C4-2B (cell line): ENCODE measurements around the gene DNAJC5.

Experiments
- ZFX ChIP-seq: fragments of 450-650 bp; IDR thresholded peaks from 2 replicates; pipeline ENCODE4 v1.6.1; 2017
- TF ChIP-seq, protein P1 (sequence below): fragments of 450-650 bp; conservative IDR thresholded peaks from 2 replicates; pipeline ENCODE4 v1.5.1; 2017; ENCODE audit warnings: mild to moderate bottlenecking

DNA sequence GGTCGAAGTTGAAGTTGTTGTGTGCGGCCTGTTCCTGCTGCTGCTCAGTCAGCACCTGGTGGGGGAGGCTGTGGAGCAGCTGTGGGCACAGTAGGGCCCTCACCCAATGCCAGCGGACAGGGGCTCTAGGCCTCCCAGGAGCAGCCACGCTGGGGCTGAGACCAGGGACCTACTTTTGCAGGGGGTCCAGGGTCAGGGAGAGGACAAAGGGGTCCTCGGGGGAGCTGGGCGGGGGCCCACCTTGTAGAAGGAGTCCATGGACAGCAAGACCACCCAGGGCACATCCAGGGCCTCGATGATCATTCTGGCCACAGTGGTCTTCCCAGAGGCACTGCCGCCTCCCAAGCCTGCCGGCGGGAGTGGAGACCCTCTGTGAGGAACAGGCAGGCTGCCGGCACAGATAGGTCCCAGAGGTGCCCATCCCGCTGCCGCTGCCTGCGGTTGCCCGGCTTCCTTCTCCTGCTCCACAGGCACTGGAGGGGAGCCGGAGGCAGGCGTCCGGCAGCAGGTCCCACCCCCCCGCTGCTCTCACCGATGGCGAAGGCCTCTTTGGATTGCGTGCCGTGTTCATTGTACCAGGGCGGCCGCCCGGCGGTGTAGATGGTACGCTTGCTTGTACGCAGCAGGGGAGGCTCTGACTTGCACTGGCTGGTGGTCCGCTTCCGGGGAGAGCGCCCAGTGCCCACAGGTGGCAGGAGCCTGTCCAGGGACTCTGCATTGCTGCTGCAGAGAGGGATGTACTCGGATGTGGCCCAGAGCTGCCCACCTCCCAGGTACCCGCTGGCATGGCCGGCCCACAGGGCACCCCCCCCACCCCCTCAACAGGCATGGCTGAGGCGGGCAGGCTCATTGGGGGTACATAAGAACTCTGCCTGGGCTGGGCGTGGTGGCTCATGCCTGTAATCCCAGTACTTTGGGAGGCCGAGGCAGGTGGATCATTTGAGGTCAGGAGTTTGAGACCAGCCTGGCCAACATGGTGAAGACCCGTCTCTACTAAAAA is 51.3 kb downstream of the DNAJC5 start:
- TF ChIP-seq, protein P1, sequence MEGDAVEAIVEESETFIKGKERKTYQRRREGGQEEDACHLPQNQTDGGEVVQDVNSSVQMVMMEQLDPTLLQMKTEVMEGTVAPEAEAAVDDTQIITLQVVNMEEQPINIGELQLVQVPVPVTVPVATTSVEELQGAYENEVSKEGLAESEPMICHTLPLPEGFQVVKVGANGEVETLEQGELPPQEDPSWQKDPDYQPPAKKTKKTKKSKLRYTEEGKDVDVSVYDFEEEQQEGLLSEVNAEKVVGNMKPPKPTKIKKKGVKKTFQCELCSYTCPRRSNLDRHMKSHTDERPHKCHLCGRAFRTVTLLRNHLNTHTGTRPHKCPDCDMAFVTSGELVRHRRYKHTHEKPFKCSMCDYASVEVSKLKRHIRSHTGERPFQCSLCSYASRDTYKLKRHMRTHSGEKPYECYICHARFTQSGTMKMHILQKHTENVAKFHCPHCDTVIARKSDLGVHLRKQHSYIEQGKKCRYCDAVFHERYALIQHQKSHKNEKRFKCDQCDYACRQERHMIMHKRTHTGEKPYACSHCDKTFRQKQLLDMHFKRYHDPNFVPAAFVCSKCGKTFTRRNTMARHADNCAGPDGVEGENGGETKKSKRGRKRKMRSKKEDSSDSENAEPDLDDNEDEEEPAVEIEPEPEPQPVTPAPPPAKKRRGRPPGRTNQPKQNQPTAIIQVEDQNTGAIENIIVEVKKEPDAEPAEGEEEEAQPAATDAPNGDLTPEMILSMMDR: no peak
- TF ChIP-seq ZFX: no peak
